Measurements from ENCODE around the gene RPH3AL. TPM values are rescaled to one million over a fixed set of nuclear protein-coding genes. Genes with fewer than 3 reads are reported as not detected.
"Not testable (repeated sequence)": the region's sequence is repeated elsewhere in the genome, so short reads cannot be mapped to it uniquely, and the experiment has no call there.

RPH3AL gene
- total RNA-seq, 6 experiments from 2014 or later = 17.6 to 74.0 (median 25.7) TPM

- Histone ChIP-seq H3K4me1 (no peaks in the 10 kb centered on the region), H3K36me3 (no peaks in the 10 kb centered on the region), H3K27ac (no peak overlapping the region), H3K4me3 (no peak overlapping the region), H3K27me3 (no peaks in the 10 kb centered on the region), H3K9me3 (no peaks in the 10 kb centered on the region)
- intact Hi-C loops (cut with DNase I) = no loop called here
- WGBS (ENCODE audit: insufficient coverage, low coverage, low lambda C conversion rate, missing lambda C conversion rate) = 72% methylated on average over 3 of the region's 10 CpGs
- ATAC-seq (no peak), DNase-seq (peak in 2 of 3 donors; percentile 28 to 35)
- no peak for TF ChIP-seq POLR2A (IDR thresholded peaks at IDR 0.05)
- TF ChIP-seq, protein P1, sequence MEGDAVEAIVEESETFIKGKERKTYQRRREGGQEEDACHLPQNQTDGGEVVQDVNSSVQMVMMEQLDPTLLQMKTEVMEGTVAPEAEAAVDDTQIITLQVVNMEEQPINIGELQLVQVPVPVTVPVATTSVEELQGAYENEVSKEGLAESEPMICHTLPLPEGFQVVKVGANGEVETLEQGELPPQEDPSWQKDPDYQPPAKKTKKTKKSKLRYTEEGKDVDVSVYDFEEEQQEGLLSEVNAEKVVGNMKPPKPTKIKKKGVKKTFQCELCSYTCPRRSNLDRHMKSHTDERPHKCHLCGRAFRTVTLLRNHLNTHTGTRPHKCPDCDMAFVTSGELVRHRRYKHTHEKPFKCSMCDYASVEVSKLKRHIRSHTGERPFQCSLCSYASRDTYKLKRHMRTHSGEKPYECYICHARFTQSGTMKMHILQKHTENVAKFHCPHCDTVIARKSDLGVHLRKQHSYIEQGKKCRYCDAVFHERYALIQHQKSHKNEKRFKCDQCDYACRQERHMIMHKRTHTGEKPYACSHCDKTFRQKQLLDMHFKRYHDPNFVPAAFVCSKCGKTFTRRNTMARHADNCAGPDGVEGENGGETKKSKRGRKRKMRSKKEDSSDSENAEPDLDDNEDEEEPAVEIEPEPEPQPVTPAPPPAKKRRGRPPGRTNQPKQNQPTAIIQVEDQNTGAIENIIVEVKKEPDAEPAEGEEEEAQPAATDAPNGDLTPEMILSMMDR (IDR thresholded peaks at IDR 0.05) = no peak
These were observed 132.9 kb downstream of the RPH3AL start for GRCh38 chr17:219696-220095.

- Histone ChIP-seq H3K9me3 (no peaks in the 10 kb centered on the region), H3K36me3 (no peaks in the 10 kb centered on the region), H3K27me3 (no peaks in the 10 kb centered on the region), H3K27ac (no peak overlapping the region), H3K4me1 (no peaks in the 10 kb centered on the region), H3K4me3 (no peak overlapping the region)
- DNase-seq (peak in 2 of 3 donors; percentile 23 to 33), ATAC-seq (peak in 2 of 4 donors; percentile 27 to 39)
- TF ChIP-seq POLR2A (IDR thresholded peaks at IDR 0.05) = no peak
- TF ChIP-seq, protein P1 (IDR thresholded peaks at IDR 0.05) = no peak
- WGBS (ENCODE audit: insufficient coverage, low coverage, low lambda C conversion rate, missing lambda C conversion rate) = 67% methylated on average over 7 of the region's 8 CpGs
- intact Hi-C loops (cut with DNase I) = no loop called here
These were observed 134.0 kb downstream of the RPH3AL start for GRCh38 chr17:218432-219110.

DNA sequence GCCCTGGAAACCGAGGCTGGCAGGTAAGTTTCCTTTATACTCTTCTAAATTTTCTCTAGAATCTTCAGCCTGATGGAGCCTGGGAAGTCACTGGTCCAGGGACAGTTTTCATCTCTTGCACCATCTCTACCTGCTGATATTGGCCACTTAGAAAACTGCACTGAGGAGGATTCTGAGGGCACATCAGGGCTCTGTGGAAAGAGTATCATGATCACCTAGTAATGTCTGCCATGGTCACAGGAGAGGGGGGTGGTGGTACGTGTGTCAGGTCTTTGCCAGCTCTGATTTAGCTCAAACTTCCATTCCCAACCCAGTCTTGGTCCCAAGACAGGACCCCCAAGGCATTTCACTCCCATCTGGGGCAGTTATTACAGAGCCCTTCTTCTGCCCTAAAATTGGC, 136.0 kb downstream of the RPH3AL start:
- intact Hi-C loops (cut with DNase I) = no loop called here

DNA sequence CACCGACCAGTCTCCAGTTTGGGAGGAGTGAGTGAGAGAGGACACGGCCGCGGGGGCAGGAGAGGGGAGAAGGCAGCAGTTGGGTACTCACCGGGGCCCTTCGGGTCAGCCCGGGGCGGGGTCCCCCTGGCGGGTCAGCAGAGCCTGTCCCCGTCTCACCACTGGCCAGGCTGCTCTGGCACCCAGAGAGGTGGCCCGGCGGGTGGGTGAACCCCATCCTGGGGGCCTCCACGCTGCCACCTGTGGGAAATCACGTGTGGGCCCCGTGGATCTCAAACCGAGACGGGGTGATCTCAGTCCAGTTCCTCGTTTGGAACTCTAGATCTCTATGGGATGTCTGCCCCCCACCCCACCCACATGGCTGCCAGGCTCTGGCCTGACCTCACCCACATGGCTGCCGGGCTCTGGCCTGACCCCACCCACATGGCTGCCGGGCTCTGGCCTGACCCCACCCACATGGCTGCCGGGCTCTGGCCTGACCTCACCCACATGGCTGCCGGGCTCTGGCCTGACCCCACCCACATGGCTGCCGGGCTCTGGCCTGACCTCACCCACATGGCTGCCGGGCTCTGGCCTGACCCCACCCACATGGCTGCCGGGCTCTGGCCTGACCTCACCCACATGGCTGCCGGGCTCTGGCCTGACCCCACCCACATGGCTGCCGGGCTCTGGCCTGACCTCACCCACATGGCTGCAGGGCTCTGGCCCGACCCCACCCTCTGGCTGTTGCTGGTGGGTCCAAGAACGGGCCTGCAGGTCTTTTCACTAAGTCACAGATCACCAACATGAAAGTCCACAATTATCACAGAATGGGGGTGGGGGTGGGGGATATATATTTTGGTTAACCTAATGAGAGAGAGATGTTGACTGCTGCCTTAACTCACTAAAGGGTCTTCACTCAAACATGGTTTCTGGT, 136.8 kb downstream of the RPH3AL start:
- intact Hi-C loops (cut with DNase I); DNase-seq: not testable (repeated sequence)
- WGBS (ENCODE audit: insufficient coverage, low coverage, low lambda C conversion rate, missing lambda C conversion rate) = 87% methylated on average over 7 of the region's 29 CpGs

More for the DNA sequence above, 136.0 kb downstream of the RPH3AL start:
- TF ChIP-seq POLR2A (IDR thresholded peaks at IDR 0.05) = no peak
- TF ChIP-seq, protein P1 (IDR thresholded peaks at IDR 0.05) = no peak
- ATAC-seq (no peak), DNase-seq (no peak)
- 50% methylated on average over 2 of the region's 2 CpGs for WGBS (ENCODE audit: insufficient coverage, low coverage, low lambda C conversion rate, missing lambda C conversion rate)
- Histone ChIP-seq H3K9me3 (no peaks in the 10 kb centered on the region), H3K4me3 (no peak overlapping the region), H3K36me3 (no peaks in the 10 kb centered on the region), H3K4me1 (no peaks in the 10 kb centered on the region), H3K27ac (no peak overlapping the region), H3K27me3 (no peaks in the 10 kb centered on the region)

GRCh38 chr17:214881-215331, 137.7 kb downstream of the RPH3AL start:
- Histone ChIP-seq H3K4me1 (no peaks in the 10 kb centered on the region), H3K9me3 (no peaks in the 10 kb centered on the region), H3K4me3 (no peak overlapping the region), H3K27ac (no peak overlapping the region), H3K36me3 (no peaks in the 10 kb centered on the region), H3K27me3 (no peaks in the 10 kb centered on the region)
- TF ChIP-seq, protein P1 (IDR thresholded peaks at IDR 0.05) = no peak
- no peak for TF ChIP-seq POLR2A (IDR thresholded peaks at IDR 0.05)
- WGBS (ENCODE audit: insufficient coverage, low coverage, low lambda C conversion rate, missing lambda C conversion rate) = no CpG with 5 or more reads among the region's 10 CpGs
- peak in 2 of 4 donors; percentile 21 to 31 for ATAC-seq
- intact Hi-C loops (cut with DNase I) = no loop called here
- DNase-seq = no peak

More for the DNA sequence above, 136.8 kb downstream of the RPH3AL start:
- H3K4me1 ChIP-seq, H3K27me3 ChIP-seq, H3K4me3 ChIP-seq, H3K9me3 ChIP-seq, H3K27ac ChIP-seq, H3K36me3 ChIP-seq: not testable (repeated sequence)
- ATAC-seq = peak in 2 of 4 donors; percentile 37 to 43

Measured in right lobe of liver (tissue), 6 donors.